HG03103 (cell line): ENCODE results near the gene ARHGEF28.

ENCODE experiments used
- ATAC-seq: cut with Tn5 transposase; IDR thresholded peaks from one replicate; pipeline ENCODE4 v1.9.1; 2021; ENCODE audit warnings: low read depth; ENCODE audit not compliant: unreplicated experiment

Gene ARHGEF28

DNA sequence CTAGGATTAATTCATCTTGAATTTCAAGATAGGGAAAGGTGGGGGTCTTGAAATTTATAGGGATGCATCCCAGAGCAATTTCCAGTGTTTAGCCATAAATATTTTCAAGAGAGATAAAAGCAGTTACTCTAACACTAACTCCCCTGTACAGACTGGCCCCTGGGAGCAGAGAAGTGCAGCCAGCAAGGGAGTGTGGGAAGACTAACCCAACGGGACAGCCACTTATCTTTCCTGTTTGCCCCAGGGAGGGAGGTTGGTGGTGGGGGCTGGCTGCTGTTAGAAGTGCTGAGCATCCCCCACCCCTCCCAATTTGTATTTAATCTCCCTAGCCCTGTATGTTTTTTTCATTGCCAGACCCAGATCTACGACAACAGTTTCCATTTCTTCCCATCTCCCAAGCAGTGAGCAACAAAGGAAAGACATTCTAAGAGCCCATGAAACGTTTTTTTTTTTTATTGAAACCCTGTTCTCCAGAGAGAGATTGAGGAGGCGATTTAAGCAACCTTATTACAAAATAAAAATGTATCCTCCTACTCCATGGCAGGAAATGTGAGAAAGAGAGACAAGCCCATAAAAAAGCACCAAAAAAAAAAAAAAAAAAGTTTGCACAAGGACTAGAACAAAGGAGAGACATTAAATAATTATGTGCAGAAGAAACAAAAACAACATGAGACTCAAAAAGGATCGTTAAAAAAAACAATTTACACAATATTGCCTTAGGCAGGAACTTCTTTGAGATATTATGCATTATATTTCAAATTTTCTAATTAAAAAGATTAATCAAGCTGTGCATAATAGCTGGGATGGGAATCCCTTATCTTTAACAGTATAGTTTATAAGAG is 343.4 kb downstream of the ARHGEF28 start:
- no peak for ATAC-seq

DNA sequence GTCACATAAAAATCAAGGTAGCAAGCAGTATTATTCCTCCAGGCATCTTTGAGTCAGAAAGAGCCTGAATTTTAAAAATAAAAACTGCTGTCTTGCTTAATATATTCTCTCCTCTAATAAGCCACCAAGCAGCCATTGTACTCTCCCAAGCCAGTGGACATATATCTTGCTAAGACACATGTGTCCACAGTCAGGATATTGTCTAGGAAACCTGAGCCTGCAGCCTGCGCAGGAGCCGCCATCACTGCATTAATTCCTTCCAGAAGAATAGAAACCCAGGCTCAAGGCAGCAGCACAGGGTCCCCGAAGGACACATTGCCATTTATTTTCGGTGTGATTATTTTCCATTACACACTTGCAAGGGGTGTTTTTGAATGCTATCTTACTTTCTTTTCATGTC is 345.3 kb downstream of the ARHGEF28 start:
- no peak for ATAC-seq

DNA sequence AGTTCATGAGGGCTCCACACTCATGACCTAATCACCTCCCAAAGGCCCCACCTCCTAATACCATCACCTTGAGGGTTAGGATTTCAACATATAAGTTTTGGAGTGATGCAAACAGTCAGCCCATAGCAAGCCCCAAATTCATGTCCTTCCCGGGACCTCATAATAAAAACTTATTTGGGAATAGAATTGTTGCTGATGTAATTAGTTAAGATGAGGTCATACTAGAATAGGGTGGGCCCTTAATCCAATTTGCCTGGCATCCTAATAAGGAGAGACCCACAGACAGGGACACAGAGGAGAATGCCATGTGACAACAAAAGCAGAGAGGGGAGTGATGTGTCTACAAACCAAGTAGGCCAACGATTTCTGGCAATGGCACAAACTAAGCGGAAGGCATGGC is 347.1 kb downstream of the ARHGEF28 start:
- no peak for ATAC-seq

- ATAC-seq: no peak
Measured at GRCh38 chr5:73974871-73975360, 348.9 kb downstream of the ARHGEF28 start.

DNA sequence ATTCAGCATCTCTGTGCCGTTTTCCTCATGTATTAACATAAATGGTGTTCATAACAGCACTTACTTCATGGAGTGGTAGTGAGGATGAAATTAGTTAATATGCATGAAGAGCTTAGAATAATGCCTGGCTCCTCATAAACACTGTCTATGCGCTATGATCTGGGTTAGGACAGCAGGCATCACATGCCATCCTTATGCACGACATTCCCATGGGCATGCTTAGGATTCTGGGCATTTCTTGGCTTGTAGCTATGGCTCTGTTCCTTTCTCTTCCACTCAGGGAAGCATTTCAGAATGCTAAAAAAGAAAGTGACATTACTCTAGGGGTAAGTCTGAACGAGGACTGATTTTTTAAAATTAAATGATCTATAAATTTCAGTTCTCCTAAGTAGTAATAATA is 349.8 kb downstream of the ARHGEF28 start:
- no peak for ATAC-seq

DNA sequence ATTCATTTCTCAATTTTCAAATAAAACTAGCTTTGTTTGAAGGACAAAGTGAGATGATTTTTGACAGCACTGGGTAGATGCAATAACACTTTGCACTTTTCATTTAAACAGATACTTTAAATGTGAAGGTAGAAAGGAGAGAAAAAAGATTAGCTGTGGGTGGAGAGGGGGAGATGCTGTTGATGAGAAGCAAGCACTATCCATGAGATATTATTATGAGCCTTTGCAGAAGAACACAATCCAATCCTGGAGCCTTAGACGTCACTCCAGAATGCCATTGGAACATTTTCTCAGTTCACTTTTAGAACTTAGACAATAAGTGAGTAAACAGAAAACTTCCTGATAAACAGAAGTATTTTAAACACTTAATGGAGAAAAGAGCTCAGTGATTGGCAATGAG is 351.1 kb downstream of the ARHGEF28 start:
- ATAC-seq: no peak

DNA sequence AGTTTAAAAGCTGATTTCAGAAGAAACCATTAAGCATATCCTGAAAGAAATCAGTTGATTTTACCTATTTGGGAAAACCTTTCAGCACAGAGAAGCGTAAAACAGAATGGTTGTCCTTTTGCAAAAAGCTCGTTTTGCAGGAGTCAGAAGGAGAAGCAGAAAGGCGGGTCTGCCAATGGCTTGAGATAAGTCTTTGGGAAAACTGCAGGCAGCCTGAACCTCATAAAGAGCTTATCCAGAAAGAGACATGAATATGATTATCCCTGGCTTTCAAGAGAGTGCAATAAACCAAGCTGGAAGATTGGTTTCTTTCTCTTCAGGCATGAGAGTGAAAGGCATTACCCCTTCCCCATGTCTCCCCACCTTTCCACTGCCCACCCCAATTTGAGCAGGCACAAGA is 353.3 kb downstream of the ARHGEF28 start:
- ATAC-seq: no peak

DNA sequence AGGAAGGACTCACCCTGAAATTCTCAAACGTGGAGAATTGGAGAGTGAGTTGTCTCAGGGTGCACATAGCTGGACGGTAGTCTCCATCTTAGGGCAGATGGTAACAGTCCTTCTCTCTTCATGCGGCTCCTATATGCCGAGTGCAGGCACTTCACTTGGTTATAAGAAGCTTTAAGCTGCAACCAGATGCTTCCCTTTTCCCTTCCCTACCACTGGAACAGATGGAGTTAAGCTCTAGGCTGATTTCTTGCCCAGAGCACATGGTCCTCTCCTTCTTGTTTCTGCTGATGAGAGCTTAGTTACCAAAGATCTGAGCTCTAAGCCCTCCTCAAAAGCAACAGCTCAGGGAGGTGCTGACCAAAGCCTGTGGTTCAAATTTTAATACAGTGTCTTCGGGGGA is 355.7 kb downstream of the ARHGEF28 start:
- no peak for ATAC-seq

DNA sequence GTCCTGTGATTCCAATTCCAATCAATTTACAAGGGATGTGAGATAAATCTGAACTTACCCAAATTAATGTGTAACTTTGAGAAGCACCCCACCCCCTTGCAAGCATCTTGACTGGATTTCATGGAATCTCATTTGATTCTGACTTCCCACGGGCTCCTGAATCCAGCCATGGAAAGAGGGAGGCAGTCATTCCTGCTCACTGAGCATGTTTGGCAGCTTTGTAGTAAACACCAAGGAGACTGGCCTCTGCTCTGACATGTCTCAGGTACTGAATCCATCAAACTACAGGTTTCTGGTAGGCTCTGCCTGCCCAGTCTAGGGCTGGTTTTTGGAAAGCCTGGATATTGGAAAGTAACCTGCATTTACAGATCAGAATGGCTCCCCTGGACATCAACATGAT is 357.6 kb downstream of the ARHGEF28 start:
- ATAC-seq: no peak

DNA sequence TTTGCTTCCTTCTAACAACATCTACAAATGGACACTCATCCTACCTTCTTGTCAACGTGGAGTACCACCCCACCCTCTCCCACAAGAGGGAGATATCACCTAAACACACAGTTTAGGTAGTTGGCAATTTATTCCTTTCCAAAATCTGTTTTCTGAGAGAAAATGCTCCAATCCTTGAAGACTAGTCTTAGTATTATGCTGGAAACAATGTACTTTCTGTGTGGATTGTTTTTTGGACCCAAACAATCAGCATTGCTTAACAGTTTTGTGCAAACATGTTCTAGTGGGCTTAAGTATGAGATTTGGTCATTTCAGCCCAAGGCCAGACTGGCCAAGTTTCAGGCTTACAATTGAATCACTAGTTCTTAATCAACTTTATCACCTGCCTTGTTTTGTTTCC is 359.1 kb downstream of the ARHGEF28 start:
- ATAC-seq: no peak

DNA sequence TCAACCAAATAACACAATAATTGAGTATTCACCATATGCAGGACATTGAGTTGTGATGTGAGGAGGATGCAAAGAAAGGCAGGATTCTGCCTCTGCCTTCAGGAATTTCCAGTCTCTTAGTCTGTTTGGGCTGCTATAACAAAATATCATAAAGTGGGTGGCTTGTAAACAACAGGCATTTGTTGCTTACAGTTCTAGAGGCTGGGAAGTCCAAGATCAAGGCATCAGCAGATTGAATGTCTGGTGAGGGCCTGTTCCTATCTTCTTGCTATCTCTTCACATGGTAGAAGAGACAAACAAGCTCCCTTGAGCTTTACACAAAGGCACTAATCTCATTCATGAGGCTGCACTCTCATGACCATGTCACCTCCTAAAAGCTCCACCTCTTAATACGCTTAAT is 360.7 kb downstream of the ARHGEF28 start:
- no peak for ATAC-seq

DNA sequence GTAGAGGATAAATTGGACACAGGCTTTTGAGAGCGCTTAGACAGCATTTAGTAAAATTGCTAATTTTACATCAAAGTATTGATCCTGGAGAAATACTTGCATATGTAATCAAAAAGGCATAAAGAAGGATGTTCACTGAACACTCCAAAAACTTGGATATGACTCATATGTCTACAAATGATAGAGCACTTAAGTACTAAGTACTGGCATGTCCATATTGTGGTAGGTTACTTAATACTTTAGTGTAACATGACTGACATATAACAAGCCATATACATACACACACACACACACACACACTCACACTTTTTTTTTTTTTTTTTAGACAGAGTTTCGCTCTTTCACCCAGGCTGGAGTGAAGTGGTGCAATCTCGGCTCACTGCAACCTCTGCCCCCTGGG is 361.9 kb downstream of the ARHGEF28 start:
- ATAC-seq: no peak

- ATAC-seq: no peak
Measured at GRCh38 chr5:73989956-73990355, 364.0 kb downstream of the ARHGEF28 start.
